ENCODE data around the gene SPG7.

Gene SPG7

GRCh38 chr16:89485701-89486246, 22.4 kb upstream of the SPG7 start:
- DNase-seq: no peak

GRCh38 chr16:89489040-89489897, 18.9 kb upstream of the SPG7 start:
- peak; percentile 74 to 79 for DNase-seq

GRCh38 chr16:89489898-89490438, 18.2 kb upstream of the SPG7 start:
- DNase-seq: no peak

- peak; percentile 98 for DNase-seq
Measured at GRCh38 chr16:89490439-89491237, 17.6 kb upstream of the SPG7 start, which contains the start of gene ANKRD11. TSS of gene ANKRD11 (minus strand) at chr16:89490561. CDS start at chr16:89317019, 173,542 bp downstream.

GRCh38 chr16:89491238-89491869, 16.8 kb upstream of the SPG7 start:
- DNase-seq: peak in 1 of 2 experiments; percentile 5

GRCh38 chr16:89491974-89492687, 16.1 kb upstream of the SPG7 start:
- DNase-seq: no peak

- DNase-seq: no peak
Measured at GRCh38 chr16:89493776-89494175, 14.4 kb upstream of the SPG7 start.

- DNase-seq: no peak
Measured at GRCh38 chr16:89495121-89495520, 13.1 kb upstream of the SPG7 start.

- no peak for DNase-seq
Measured at GRCh38 chr16:89498839-89499238, 9.4 kb upstream of the SPG7 start.

- DNase-seq: no peak
Measured at GRCh38 chr16:89499767-89500166, 8.4 kb upstream of the SPG7 start.

GRCh38 chr16:89502081-89502843, 5.9 kb upstream of the SPG7 start:
- DNase-seq: no peak

- DNase-seq: no peak
Measured at GRCh38 chr16:89504091-89504490, 4.1 kb upstream of the SPG7 start.

- DNase-seq: peak in 1 of 2 experiments; percentile 29
Measured at GRCh38 chr16:89505204-89506112, 2.7 kb upstream of the SPG7 start.

GRCh38 chr16:89506113-89506504, 2.1 kb upstream of the SPG7 start:
- no peak for DNase-seq

GRCh38 chr16:89506791-89507191, 1.4 kb upstream of the SPG7 start:
- no peak for DNase-seq

GRCh38 chr16:89507214-89507833, 879 bp upstream of the SPG7 start:
- DNase-seq: peak in 1 of 2 experiments; percentile 54

- DNase-seq: no peak
Measured at GRCh38 chr16:89510526-89510925, 2.3 kb downstream of the SPG7 start.

GRCh38 chr16:89511374-89511773, 3.2 kb downstream of the SPG7 start:
- no peak for DNase-seq

GRCh38 chr16:89512453-89512852, 4.2 kb downstream of the SPG7 start:
- no peak for DNase-seq

- DNase-seq: no peak
Measured at GRCh38 chr16:89517128-89517527, 8.9 kb downstream of the SPG7 start.

All from NCI-H526 (cell line).